GM18505 (cell line): ENCODE measurements around the gene PTEN.

Experiments used
- ATAC-seq: cut with Tn5 transposase; IDR thresholded peaks from one replicate; pipeline ENCODE4 v1.9.1; 2021; ENCODE audit not compliant: unreplicated experiment
- POLR2A ChIP-seq: IDR thresholded peaks from 4 replicates; pipeline ENCODE4 v1.6.1; 2011; ENCODE audit warnings: borderline replicate concordance; ENCODE audit not compliant: insufficient read depth, insufficient read length; ENCODE audit errors: extremely low read depth

Gene PTEN

GRCh38 chr10:87913156-87913921, 49.9 kb downstream of the PTEN start:
- no peak for ATAC-seq
- TF ChIP-seq POLR2A: no peak

- no peak for TF ChIP-seq POLR2A
- ATAC-seq: no peak
Observed at GRCh38 chr10:87915406-87915805, 52.0 kb downstream of the PTEN start.

GRCh38 chr10:87915989-87916388, 52.6 kb downstream of the PTEN start:
- no peak for TF ChIP-seq POLR2A
- no peak for ATAC-seq

DNA sequence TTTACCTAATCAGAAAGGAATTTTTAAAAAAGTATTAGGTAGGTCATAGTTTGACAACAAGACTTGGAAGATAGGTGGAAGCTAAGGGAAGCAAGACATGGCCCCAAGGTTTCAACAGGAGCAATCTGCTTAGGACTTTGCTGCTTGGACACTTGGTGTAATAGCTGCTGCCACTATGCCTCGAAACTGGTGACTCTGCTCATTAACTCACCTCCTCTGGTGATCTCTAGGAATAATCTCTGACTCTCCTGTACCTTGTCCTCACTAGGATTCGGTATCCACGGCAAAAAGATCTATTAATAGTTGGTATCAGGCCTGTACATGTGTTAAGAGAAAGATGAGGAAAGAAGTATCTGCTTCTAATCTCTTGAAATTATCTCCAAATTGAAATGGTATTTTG, 53.1 kb downstream of the PTEN start:
- no peak for ATAC-seq
- no peak for TF ChIP-seq POLR2A

GRCh38 chr10:87918254-87918859, 54.9 kb downstream of the PTEN start:
- TF ChIP-seq POLR2A: no peak
- ATAC-seq: no peak

DNA sequence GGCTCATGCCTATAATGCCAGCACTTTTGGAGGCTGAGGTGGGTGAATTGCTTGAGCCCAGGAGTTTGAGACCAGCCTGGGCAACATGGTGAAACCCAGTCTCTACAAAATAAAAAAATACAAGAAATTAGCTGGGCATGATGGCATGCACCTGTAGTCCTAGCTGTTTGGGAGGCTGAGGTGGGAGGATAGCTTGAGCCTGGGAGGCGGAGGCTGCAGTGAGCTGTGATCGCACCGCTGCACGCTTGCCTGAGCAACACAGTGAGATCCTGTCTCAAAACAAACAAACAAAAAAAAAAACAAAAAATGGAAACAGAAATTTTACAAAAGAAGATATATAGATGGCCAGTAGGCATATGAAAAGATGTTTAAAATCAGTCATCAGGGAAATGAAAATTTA, 57.1 kb downstream of the PTEN start:
- no peak for ATAC-seq
- TF ChIP-seq POLR2A: no peak

DNA sequence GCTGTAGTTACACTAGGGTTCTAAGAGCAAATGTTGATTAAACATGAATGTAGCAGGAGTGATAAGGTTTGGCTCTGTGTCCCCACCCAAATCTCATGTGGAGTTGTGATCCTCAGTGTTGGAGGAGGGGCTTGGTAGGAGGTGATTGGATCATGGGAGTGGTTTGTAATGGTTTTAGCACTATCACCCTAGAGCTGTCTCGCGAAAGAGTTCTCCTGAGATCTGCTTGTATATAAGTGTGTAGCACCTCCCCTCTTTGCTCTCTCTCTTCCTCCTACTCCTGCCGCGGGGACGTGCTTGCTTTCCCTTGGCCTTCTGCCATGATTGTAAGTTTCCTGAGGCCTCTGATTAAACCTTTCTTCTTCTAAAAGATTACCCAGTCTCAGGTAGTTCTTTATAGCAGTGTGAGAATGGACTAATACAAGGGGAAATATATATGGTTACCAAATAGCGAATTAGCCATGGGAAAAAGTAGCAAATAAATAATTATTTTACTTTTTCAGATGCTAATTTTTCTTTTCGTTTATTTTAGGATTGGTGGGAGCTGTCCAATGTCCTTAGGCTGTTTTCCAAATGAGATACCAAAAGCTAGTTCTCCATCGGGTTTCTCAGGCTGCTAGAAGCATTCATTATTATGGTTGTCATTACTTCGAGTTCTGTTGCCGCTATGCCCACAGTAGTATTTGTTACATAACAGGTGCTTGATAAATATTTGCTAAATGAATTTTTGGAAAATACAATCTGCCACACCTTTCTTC, 58.7 kb downstream of the PTEN start:
- ATAC-seq: no peak
- no peak for TF ChIP-seq POLR2A

DNA sequence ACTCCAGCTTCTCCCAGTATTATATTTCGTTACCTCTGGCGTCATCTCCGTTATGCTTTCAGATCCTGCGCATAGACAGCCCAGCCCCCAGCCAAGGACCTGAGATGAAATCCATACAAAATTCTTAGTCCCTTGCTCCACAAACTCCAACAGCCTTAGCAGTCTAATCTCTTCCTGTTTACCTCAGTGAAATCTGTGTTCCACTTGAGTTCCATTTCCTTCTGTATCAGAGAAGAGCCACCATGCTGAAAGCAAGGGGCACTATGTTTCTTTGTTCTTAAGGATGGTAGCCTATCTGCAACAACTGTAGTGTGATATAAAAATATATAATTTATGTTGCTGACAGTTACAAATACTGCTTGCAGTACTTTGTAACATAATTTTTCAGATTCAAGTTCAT, 59.8 kb downstream of the PTEN start:
- TF ChIP-seq POLR2A: no peak
- ATAC-seq: no peak

DNA sequence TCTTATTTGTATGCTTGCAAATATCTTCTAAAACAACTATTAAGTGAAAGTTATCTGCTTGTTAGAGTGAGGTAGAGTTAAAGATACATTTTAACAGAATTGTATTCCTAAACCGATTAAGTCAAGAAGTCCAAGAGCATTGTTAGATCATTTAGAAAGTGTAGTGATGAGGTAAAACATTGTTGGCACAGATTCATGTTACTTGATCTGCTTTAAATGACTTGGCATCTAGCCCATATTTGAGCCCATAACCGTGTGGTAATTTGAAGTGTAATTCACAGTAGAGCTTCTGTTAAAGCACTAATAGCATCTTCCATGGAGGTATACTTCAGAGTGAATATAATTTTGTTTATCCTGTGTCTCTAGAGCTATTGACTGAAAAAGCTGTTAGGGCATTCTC, 62.1 kb downstream of the PTEN start:
- no peak for ATAC-seq
- TF ChIP-seq POLR2A: no peak

DNA sequence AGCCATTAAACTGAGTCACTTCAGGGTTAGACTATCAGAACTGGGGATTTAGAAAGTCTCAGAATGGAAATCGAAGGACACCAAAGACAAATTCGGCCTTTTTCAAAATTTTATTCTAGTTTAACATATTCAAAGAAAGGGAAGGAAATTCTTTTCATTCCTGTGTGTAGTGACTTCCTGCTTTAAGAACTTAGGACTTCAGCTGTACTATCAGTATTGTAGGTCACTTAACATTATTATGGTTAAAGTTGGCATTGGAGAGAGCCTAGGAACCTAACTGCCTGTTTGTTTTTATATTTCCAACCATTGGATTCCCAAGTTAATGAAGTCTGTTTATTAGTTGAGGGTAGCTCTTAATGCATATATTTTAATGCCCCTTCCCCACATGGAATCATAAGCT, 63.7 kb downstream of the PTEN start:
- no peak for ATAC-seq
- TF ChIP-seq POLR2A: no peak

- no peak for TF ChIP-seq POLR2A
- no peak for ATAC-seq
Observed at GRCh38 chr10:87928996-87929395, 65.6 kb downstream of the PTEN start.

- TF ChIP-seq POLR2A: no peak
- ATAC-seq: no peak
Observed at GRCh38 chr10:87930141-87930540, 66.7 kb downstream of the PTEN start.

- ATAC-seq: no peak
- TF ChIP-seq POLR2A: no peak
Observed at GRCh38 chr10:87930934-87931835, 67.8 kb downstream of the PTEN start.
